ENCODE data around the gene KCNJ4. TPM values are rescaled to one million over a fixed set of nuclear protein-coding genes. Genes with fewer than 3 reads are reported as not detected.

The KCNJ4 gene
- total RNA-seq, 4 donors from 2014 or later: not detected

- Histone ChIP-seq H3K4me3 (no peak overlapping the region), H3K9me3 (no peaks in the 10 kb centered on the region), H3K36me3 (no peaks in the 10 kb centered on the region), H3K27me3 (peaks cover 13% of the 10 kb centered on the region), H3K27ac (no peak overlapping the region), H3K4me1 (peaks cover 0 to 43% (median 19%) of the 10 kb centered on the region in 3 donors)
- no peak for ATAC-seq
- TF ChIP-seq POLR2A (IDR thresholded peaks at IDR 0.05) (no peak), POLR2AphosphoS5 (IDR thresholded peaks at IDR 0.05) (no peak), CTCF (IDR thresholded peaks at IDR 0.05) (no peak), EP300 (IDR thresholded peaks at IDR 0.05) (no peak)
- WGBS, 2 donors (ENCODE audit: low coverage in 1 of 2): 81 to 87% methylated on average over 7 to 8 of the region's 10 CpGs
Observed at GRCh38 chr22:38464992-38465672, 10.1 kb upstream of the KCNJ4 start.

GRCh38 chr22:38462960-38463784 lies 8.2 kb upstream of the KCNJ4 start:
- H3K27ac ChIP-seq: no peak overlapping the region
- TF ChIP-seq CTCF (IDR thresholded peaks at IDR 0.05) (no peak), POLR2AphosphoS5 (IDR thresholded peaks at IDR 0.05) (no peak)
- H3K4me1 ChIP-seq: peaks cover 0 to 31% (median 15%) of the 10 kb centered on the region in 3 donors
- no peak overlapping the region for H3K4me3 ChIP-seq
- 64 to 92% methylated on average over 7 to 11 of the region's 28 CpGs for WGBS, 2 donors (ENCODE audit: low coverage in 1 of 2)
- H3K9me3 ChIP-seq: no peaks in the 10 kb centered on the region
- H3K36me3 ChIP-seq: no peaks in the 10 kb centered on the region
- no peak for ATAC-seq
- H3K27me3 ChIP-seq: peaks cover 33% of the 10 kb centered on the region

GRCh38 chr22:38461414-38462081 lies 6.5 kb upstream of the KCNJ4 start:
- no peaks in the 10 kb centered on the region for H3K9me3 ChIP-seq
- peaks cover 49% of the 10 kb centered on the region for H3K27me3 ChIP-seq
- peak; percentile 84 for ATAC-seq
- H3K4me1 ChIP-seq: peaks cover 0 to 19% (median 9%) of the 10 kb centered on the region in 3 donors
- TF ChIP-seq CTCF (IDR thresholded peaks at IDR 0.05) (peak in 1 of 4 experiments; percentile 38), POLR2A (IDR thresholded peaks at IDR 0.05) (no peak)
- no peak overlapping the region for H3K27ac ChIP-seq
- no peaks in the 10 kb centered on the region for H3K36me3 ChIP-seq
- peak overlapping the region in 1 of 2 donors; percentile 29 for H3K4me3 ChIP-seq
- 0 to 80% methylated on average over 1 to 4 of the region's 51 CpGs for WGBS, 2 donors (ENCODE audit: low coverage in 1 of 2)

- Histone ChIP-seq H3K4me1 (peaks cover 0 to 21% (median 9%) of the 10 kb centered on the region in 3 donors), H3K9me3 (no peaks in the 10 kb centered on the region), H3K27me3 (peaks cover 53% of the 10 kb centered on the region), H3K27ac (no peak overlapping the region), H3K36me3 (no peaks in the 10 kb centered on the region), H3K4me3 (peak overlapping the region in 1 of 2 donors; percentile 29)
- 39% methylated on average over 6 of the region's 9 CpGs; no CpG with 5 or more reads in 1 of the 2 donors for WGBS, 2 donors (ENCODE audit: low coverage in 1 of 2)
- peak; percentile 31 for ATAC-seq
- TF ChIP-seq CTCF (IDR thresholded peaks at IDR 0.05) (no peak), EP300 (IDR thresholded peaks at IDR 0.05) (no peak), POLR2A (IDR thresholded peaks at IDR 0.05) (no peak), POLR2AphosphoS5 (IDR thresholded peaks at IDR 0.05) (no peak)
Observed at GRCh38 chr22:38461057-38461413, 6.0 kb upstream of the KCNJ4 start.
